ENCODE data around the gene MFAP4.

DNA sequence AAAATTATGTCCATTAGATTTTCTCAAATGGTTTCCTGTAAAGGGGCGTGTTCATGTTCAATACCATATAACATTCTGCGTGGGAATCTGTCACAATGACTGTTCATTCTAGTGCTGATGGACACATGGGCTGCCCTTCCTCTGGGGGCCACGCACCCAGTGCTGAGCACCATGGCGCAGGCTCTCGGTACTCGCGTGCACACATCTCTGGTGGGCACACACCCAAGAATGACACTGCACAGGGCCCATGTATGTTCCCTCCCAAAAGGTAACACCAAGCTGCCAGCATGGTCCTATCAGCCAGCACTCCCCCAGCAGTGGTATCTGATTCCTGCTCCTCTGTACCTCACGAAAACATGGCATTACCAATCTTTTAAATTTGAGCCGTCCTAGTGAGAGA lies 38.2 kb downstream of the MFAP4 start:
- TF ChIP-seq, protein P1, sequence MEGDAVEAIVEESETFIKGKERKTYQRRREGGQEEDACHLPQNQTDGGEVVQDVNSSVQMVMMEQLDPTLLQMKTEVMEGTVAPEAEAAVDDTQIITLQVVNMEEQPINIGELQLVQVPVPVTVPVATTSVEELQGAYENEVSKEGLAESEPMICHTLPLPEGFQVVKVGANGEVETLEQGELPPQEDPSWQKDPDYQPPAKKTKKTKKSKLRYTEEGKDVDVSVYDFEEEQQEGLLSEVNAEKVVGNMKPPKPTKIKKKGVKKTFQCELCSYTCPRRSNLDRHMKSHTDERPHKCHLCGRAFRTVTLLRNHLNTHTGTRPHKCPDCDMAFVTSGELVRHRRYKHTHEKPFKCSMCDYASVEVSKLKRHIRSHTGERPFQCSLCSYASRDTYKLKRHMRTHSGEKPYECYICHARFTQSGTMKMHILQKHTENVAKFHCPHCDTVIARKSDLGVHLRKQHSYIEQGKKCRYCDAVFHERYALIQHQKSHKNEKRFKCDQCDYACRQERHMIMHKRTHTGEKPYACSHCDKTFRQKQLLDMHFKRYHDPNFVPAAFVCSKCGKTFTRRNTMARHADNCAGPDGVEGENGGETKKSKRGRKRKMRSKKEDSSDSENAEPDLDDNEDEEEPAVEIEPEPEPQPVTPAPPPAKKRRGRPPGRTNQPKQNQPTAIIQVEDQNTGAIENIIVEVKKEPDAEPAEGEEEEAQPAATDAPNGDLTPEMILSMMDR (conservative IDR thresholded peaks at IDR 0.05 in 1 of 2, IDR thresholded peaks at IDR 0.05 in 1 of 2; ENCODE audit: extremely low read depth in 1 of 2, insufficient read depth in 1 of 2, low read depth in 1 of 2, low read length in 2 of 2): no peak
- no peak for TF ChIP-seq EZH2 (IDR thresholded peaks at IDR 0.05; ENCODE audit: borderline replicate concordance, low read length)
